A549 (cell line): Measurements from ENCODE around the gene KMT2C. TPM values are rescaled to one million over a fixed set of nuclear protein-coding genes. Genes with fewer than 3 reads are reported as not detected.

Experiments
- ATAC-seq, 2 experiments: fragments of 200-7000 bp in 1 of 2; fragments of >200 bp in 1 of 2; cut with Nextera tagmentation in 1 of 2; cut with Tn5 transposase in 1 of 2; 3 replicates each; pipeline versions ENCODE4 v1.8.0 to v1.9.1; 2018 to 2020; ENCODE audit warnings: mild to moderate bottlenecking in 1 of 2, moderate library complexity in 1 of 2
- CTCF ChIA-PET: fragments of 300-600 bp; sonication (Branson Sonifier 250); formaldehyde crosslinking; extraction: SDS; loops from one replicate; lab custom pipeline; 2021; ENCODE audit warnings: antibody characterized with exemption, inconsistent platforms; lab: Yijun Ruan, JAX
- POLR2A ChIA-PET: fragments of 350-600 bp; formaldehyde crosslinking; extraction: SDS; loops from one replicate; lab custom pipeline; 2021; ENCODE audit warnings: antibody characterized with exemption, inconsistent platforms; lab: Yijun Ruan, JAX
- DNase-seq, 2 experiments: peaks; one replicate each; pipeline versions ENCODE4 v3.0.0 to v3.0.0-alpha.2; 2011 to 2016; ENCODE audit warnings: low read depth in 1 of 2, low spot score in 1 of 2
- FAIRE-seq: peaks from 2 replicates; lab custom pipeline; 2011; peaks lifted over from hg19 to GRCh38; lab: Jason Lieb, UNC
- H3K27ac ChIP-seq, 2 experiments: fragments of >200 bp; sonication (Bioruptor Twin); formaldehyde crosslinking; 3 replicates each; pipeline ENCODE4 v1.5.1; 2016 to 2017
- H3K4me1 ChIP-seq: fragments of >200 bp; sonication (Bioruptor Twin); formaldehyde crosslinking; 3 replicates; pipeline ENCODE4 v1.6.1; 2016
- H3K4me2 ChIP-seq: fragments of >200 bp; sonication (Bioruptor Twin); formaldehyde crosslinking; 3 replicates; pipeline ENCODE4 v1.6.1; 2016
- H3K4me3 ChIP-seq: fragments of >200 bp; sonication (Bioruptor Twin); formaldehyde crosslinking; 3 replicates; pipeline ENCODE4 v1.5.1; 2016
- H3K9me3 ChIP-seq: fragments of >200 bp; sonication (Bioruptor Twin); formaldehyde crosslinking; 3 replicates; pipeline ENCODE4 v1.6.1; 2016
- BCL3 ChIP-seq: fragments of >200 bp; sonication (Bioruptor Twin); formaldehyde crosslinking; IDR thresholded peaks from 3 replicates; pipeline ENCODE4 v1.6.1; 2016
- CBX2 ChIP-seq: fragments of 200-600 bp; sonication (generic); IDR thresholded peaks from 2 replicates; pipeline ENCODE4 v1.6.1; 2016; ENCODE audit warnings: low read depth, mild to moderate bottlenecking, borderline replicate concordance
- CHD2 ChIP-seq: fragments of 150-350 bp; IDR thresholded peaks from 2 replicates; pipeline ENCODE4 v1.6.1; 2014; ENCODE audit warnings: low read length; ENCODE audit not compliant: partially characterized antibody
- CHD4 ChIP-seq: fragments of 200-600 bp; sonication (generic); IDR thresholded peaks from 2 replicates; pipeline ENCODE4 v1.6.1; 2016; ENCODE audit warnings: antibody characterized with exemption, mild to moderate bottlenecking, borderline replicate concordance
- E2F6 ChIP-seq: IDR thresholded peaks from 2 replicates; pipeline ENCODE4 v1.6.1; 2012; ENCODE audit warnings: low read depth, borderline replicate concordance
- EHMT2 ChIP-seq: fragments of 200-600 bp; sonication (generic); IDR thresholded peaks from 2 replicates; pipeline ENCODE4 v1.6.1; 2016; ENCODE audit warnings: antibody characterized with exemption, low read depth, mild to moderate bottlenecking, moderate library complexity
- ELK1 ChIP-seq: fragments of 150-350 bp; IDR thresholded peaks from 2 replicates; pipeline ENCODE4 v1.6.1; 2014; ENCODE audit warnings: low read depth, mild to moderate bottlenecking, low read length
- ESRRA ChIP-seq: fragments of 150-350 bp; IDR thresholded peaks from 2 replicates; pipeline ENCODE4 v1.6.1; 2014; ENCODE audit warnings: mild to moderate bottlenecking, low read length, borderline replicate concordance
- FOSB ChIP-seq: fragments of 250-450 bp; sonication (Bioruptor Pico); IDR thresholded peaks from 2 replicates; pipeline ENCODE4 v1.5.0; 2020; ENCODE audit warnings: mild to moderate bottlenecking, moderate library complexity
- FOXS1 ChIP-seq: fragments of 250-450 bp; sonication (Bioruptor Pico); IDR thresholded peaks from 2 replicates; pipeline ENCODE4 v1.5.0; 2020; ENCODE audit warnings: mild to moderate bottlenecking, moderate library complexity
- HES2 ChIP-seq: fragments of >200 bp; sonication (Bioruptor Twin); formaldehyde crosslinking; IDR thresholded peaks from 2 replicates; pipeline ENCODE4 v1.6.1; 2016
- HOXB13 ChIP-seq: fragments of 250-450 bp; sonication (Bioruptor Pico); IDR thresholded peaks from 2 replicates; pipeline ENCODE4 v1.5.0; 2020; ENCODE audit warnings: low read depth, mild to moderate bottlenecking, moderate library complexity
- JUNB ChIP-seq: fragments of >200 bp; sonication (Bioruptor Twin); formaldehyde crosslinking; IDR thresholded peaks from 2 replicates; pipeline ENCODE4 v1.6.1; 2016
- MAFK ChIP-seq: fragments of 450-650 bp; IDR thresholded peaks from 2 replicates; pipeline ENCODE4 v1.6.1; 2014; ENCODE audit not compliant: partially characterized antibody
- NFE2L2 ChIP-seq: fragments of 150-350 bp; conservative IDR thresholded peaks from 2 replicates; pipeline ENCODE4 v1.6.1; 2014; ENCODE audit warnings: low read length
- NPAS2 ChIP-seq: fragments of 250-450 bp; sonication (Bioruptor Pico); IDR thresholded peaks from 2 replicates; pipeline ENCODE4 v1.8.0; 2022; ENCODE audit warnings: mild to moderate bottlenecking, moderate library complexity, borderline replicate concordance
- PHF8 ChIP-seq: fragments of 200-600 bp; sonication (generic); IDR thresholded peaks from 2 replicates; pipeline ENCODE4 v1.6.1; 2016; ENCODE audit warnings: low read depth, mild to moderate bottlenecking, antibody characterized with exemption, moderate library complexity, borderline replicate concordance
- POLR2AphosphoS2 ChIP-seq: conservative IDR thresholded peaks from 2 replicates; pipeline ENCODE4 v1.6.1; 2012; ENCODE audit warnings: low read length, improper control_type of control experiment, inconsistent platforms
- RAD21 ChIP-seq, 2 experiments: fragments of >200 bp in 1 of 2; sonication (Bioruptor Twin) in 1 of 2; formaldehyde crosslinking in 1 of 2; IDR thresholded peaks in 1 of 2; conservative IDR thresholded peaks in 1 of 2; 2 replicates in 1 of 2; 3 replicates in 1 of 2; pipeline ENCODE4 v1.6.1; 2012 to 2018; ENCODE audit warnings: inconsistent platforms in 1 of 2
- RFX5 ChIP-seq: fragments of 450-650 bp; IDR thresholded peaks from 2 replicates; pipeline ENCODE4 v1.7.1; 2014; ENCODE audit warnings: antibody characterized with exemption, mild to moderate bottlenecking, moderate library complexity
- USF2 ChIP-seq: fragments of 450-650 bp; IDR thresholded peaks from 2 replicates; pipeline ENCODE4 v1.6.1; 2014; ENCODE audit warnings: antibody characterized with exemption
- ZFP36 ChIP-seq: fragments of 450-650 bp; IDR thresholded peaks from 2 replicates; pipeline ENCODE4 v1.6.1; 2014; ENCODE audit warnings: borderline replicate concordance; ENCODE audit not compliant: partially characterized antibody
- WGBS: methylation state at CpG from one replicate; pipeline ENCODE4 v1.1.6; 2017; ENCODE audit errors: missing lambda C conversion rate; 5-methylcytosine and 5-hydroxymethylcytosine counted together
- polyA plus RNA-seq, 4 experiments: library from polyadenylated mRNA; depleted of rRNA in 3 of 4; stranded (reverse); fragments of >200 nt; fragmentation: RNase III in 1 of 4; extraction: RNeasy Plus Mini Kit Qiagen cat#74134 plus additional on column Dnase treatment in 1 of 4; gene quantifications; 2 replicates in 3 of 4; 3 replicates in 1 of 4; pipeline ENCODE4 v1.2.3, GENCODE V29; 2011 to 2017
- TF ChIP-seq, protein P1 (sequence below): fragments of >200 bp; sonication (Bioruptor Twin); formaldehyde crosslinking; IDR thresholded peaks from 3 replicates; pipeline ENCODE4 v1.5.1; 2016

KMT2C gene
- polyA plus RNA-seq, 2 of the 4 experiments (the other 2 are of a cell fraction): 4.2 to 13.1 TPM

DNA sequence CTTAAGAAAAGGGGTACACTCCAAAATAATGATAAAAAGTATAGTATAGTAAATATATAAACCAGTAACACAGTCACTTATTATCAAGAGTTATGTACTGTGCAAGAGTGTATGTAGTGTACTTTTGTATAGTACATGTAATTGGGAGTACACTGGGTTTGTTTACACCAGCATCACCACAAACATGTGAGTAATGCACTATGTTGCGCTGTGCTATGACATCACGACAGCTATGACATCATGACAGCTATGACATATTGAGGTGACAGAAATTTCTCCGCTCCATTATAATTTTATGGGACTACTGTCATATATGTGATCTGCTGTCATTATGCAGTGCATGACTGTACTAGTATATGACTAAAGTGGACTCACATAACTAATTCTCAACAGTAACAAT, 84.6 kb downstream of the KMT2C start:
- 91% methylated on average over 3 of the region's 3 CpGs for WGBS
- TF ChIP-seq HES2: no peak
- no peak for TF ChIP-seq PHF8
- TF ChIP-seq ZFP36: no peak
- no peak for TF ChIP-seq FOXS1 (CRISPR knock-in tag)
- no peak for TF ChIP-seq NFE2L2
- no peak for TF ChIP-seq HOXB13 (CRISPR knock-in tag)
- TF ChIP-seq ESRRA: no peak
- TF ChIP-seq RFX5: no peak
- no peak for TF ChIP-seq MAFK
- TF ChIP-seq FOSB (CRISPR knock-in tag): no peak
- TF ChIP-seq EHMT2: no peak
- TF ChIP-seq CBX2: no peak
- TF ChIP-seq RAD21 (conservative IDR thresholded peaks at IDR 0.05 in 1 of 2, IDR thresholded peaks at IDR 0.05 in 1 of 2): no peak
- no peak for TF ChIP-seq CHD2
- no peak for TF ChIP-seq BCL3
- TF ChIP-seq CHD4: no peak
- TF ChIP-seq E2F6: no peak
- no peak for TF ChIP-seq POLR2AphosphoS2
- Histone ChIP-seq H3K9me3 (no peaks in the 10 kb centered on the region), H3K4me2 (no peak overlapping the region), H3K27ac (no peak overlapping the region), H3K4me3 (no peak overlapping the region), H3K4me1 (no peaks in the 10 kb centered on the region)
- ATAC-seq: no peak
- ChIA-PET CTCF (no interaction called here), POLR2A (no interaction called here)
- FAIRE-seq: no peak
- no peak for DNase-seq

DNA sequence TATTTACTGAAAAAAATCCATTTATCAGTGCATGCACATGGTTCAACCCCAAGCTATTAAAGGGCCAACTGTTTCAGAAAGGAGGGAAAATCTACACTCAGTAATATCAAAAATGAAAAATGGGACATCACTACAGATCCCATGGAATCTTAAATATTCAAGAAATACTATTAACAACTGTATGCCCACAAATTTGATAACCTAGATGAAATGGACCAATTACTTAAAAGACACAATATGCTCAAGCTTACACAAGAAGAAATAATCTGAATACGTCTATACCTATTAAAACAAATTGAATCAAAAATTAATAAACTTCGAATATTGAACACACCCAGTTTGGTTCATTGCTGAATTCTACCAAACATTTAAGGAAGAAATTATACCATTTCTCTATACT, 87.9 kb downstream of the KMT2C start:
- ChIA-PET POLR2A (no interaction called here), CTCF (interaction anchor here (1.6 kb wide), 1 partner anchor 12 kb away, joined by 8 read pairs; no protein-coding TSS in a partner anchor)
- Histone ChIP-seq H3K27ac (no peak overlapping the region), H3K4me3 (no peak overlapping the region), H3K4me2 (no peak overlapping the region), H3K4me1 (no peaks in the 10 kb centered on the region), H3K9me3 (no peaks in the 10 kb centered on the region)
- ATAC-seq (no peak), FAIRE-seq (no peak), DNase-seq (no peak)
- TF ChIP-seq NFE2L2: no peak
- TF ChIP-seq USF2: no peak
- no peak for TF ChIP-seq NPAS2 (CRISPR knock-in tag)
- no peak for TF ChIP-seq JUNB
- TF ChIP-seq FOSB (CRISPR knock-in tag): no peak
- TF ChIP-seq ELK1: no peak
- no peak for TF ChIP-seq ZFP36
- TF ChIP-seq, protein P1, sequence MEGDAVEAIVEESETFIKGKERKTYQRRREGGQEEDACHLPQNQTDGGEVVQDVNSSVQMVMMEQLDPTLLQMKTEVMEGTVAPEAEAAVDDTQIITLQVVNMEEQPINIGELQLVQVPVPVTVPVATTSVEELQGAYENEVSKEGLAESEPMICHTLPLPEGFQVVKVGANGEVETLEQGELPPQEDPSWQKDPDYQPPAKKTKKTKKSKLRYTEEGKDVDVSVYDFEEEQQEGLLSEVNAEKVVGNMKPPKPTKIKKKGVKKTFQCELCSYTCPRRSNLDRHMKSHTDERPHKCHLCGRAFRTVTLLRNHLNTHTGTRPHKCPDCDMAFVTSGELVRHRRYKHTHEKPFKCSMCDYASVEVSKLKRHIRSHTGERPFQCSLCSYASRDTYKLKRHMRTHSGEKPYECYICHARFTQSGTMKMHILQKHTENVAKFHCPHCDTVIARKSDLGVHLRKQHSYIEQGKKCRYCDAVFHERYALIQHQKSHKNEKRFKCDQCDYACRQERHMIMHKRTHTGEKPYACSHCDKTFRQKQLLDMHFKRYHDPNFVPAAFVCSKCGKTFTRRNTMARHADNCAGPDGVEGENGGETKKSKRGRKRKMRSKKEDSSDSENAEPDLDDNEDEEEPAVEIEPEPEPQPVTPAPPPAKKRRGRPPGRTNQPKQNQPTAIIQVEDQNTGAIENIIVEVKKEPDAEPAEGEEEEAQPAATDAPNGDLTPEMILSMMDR: no peak
- WGBS: 85% methylated on average over 2 of the region's 2 CpGs
